Measurements from ENCODE around the gene IL1RN. TPM values are rescaled to one million over a fixed set of nuclear protein-coding genes. Genes with fewer than 3 reads are reported as not detected.

The IL1RN gene
- total RNA-seq, 1 donor from 2014 or later = not detected

- Mint-ChIP-seq H3K27ac (ENCODE audit: unreplicated experiment) (no peak overlapping the region), H3K4me3 (no peak overlapping the region), H3K36me3 (ENCODE audit: low read depth) (no peaks in the 10 kb centered on the region), H3K27me3 (ENCODE audit: low read depth) (no peaks in the 10 kb centered on the region), H3K9me3 (no peaks in the 10 kb centered on the region), H3K4me1 (peaks cover 10% of the 10 kb centered on the region)
- TF ChIP-seq CTCF (conservative IDR thresholded peaks at IDR 0.05) = no peak
- no peak for DNase-seq (ENCODE audit: low read depth, low spot score)
Measured at GRCh38 chr2:113179446-113180045, 52.1 kb downstream of the IL1RN start.

DNA sequence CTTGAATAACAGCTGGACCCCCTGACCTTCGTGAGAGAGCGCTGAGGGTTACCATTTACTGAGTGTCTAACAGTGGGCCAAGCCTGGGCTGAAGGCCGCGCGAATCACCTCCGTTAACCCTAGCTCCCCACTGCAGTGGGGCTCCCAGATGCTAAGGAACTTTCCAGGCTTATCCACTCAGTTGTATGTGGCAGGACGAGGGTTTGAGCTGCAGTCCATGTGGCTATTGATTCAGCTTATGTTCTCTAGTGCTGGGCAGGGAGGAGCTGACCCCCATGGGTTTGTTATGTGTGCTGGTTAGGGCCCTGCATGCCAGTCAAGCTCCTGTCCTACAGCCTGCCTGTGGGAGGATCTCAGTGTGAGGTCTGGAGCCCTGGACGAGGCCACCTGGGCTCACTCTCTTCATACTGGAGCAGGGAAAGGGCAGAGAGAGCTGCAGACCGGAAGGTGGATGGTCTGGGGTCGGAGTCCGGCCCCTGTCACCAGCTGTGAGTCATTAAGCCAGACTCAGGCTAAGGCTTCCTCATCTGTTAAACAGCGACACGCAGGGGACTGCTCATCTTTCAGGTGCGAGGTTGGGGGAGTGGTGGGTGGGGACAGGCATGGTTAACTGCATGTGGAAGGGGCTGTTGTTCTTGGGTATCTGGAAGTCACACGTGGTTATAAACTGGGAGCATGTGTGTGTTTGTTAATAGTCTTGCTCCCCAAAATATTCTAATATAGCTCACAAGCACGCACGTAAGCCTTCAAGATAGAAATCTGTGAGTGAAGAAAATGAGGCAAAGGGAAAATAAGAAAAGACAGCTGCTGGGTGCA is 52.9 kb downstream of the IL1RN start:
- Mint-ChIP-seq H3K27me3 (ENCODE audit: low read depth) (no peaks in the 10 kb centered on the region), H3K9me3 (no peaks in the 10 kb centered on the region), H3K27ac (ENCODE audit: unreplicated experiment) (no peak overlapping the region), H3K4me1 (peaks cover 6% of the 10 kb centered on the region), H3K4me3 (no peak overlapping the region), H3K36me3 (ENCODE audit: low read depth) (no peaks in the 10 kb centered on the region)
- no peak for TF ChIP-seq CTCF (conservative IDR thresholded peaks at IDR 0.05)
- DNase-seq (ENCODE audit: low read depth, low spot score) = no peak

DNA sequence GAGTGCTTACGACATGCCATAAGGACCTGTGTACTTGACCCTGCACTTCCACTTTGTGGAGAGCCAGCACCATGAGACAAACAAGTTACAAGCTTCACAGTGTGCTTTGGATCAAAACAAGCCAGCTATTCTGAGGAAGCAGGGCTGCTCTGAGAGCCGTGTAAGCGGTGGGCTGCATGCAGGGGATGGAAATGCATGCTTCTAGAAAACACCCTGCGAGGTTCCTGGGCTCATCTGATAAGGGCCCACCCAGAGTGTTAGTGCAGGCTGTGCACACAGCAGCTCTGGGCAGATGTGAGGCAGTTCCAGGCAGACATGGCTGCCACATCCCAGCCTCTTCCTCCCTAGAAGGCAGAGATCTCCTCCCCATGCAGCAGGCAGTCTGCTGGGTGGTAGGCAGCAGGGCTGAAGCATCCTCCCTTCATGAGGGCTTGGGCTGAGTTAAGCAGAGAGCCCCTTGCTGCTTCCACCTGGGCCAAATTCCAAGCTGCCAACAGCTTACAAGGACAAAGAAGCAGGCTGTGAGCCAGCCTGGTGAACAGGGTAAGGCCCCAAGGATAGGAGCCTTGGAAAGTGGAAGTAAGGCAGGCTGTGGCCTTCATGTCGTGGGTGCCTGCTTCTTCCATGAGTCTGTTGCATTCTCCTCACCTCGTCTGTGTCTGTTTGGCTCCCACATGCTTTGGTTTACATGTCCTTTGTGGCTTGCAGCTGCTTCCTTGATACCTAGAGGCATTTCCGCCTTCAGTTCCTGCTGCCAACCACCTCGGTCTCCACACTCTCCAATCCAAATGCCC is 54.1 kb downstream of the IL1RN start:
- Mint-ChIP-seq H3K4me3 (no peak overlapping the region), H3K9me3 (no peaks in the 10 kb centered on the region), H3K27me3 (ENCODE audit: low read depth) (no peaks in the 10 kb centered on the region), H3K4me1 (peaks cover 5% of the 10 kb centered on the region), H3K27ac (ENCODE audit: unreplicated experiment) (peak overlapping the region; percentile 23), H3K36me3 (ENCODE audit: low read depth) (no peaks in the 10 kb centered on the region)
- TF ChIP-seq CTCF (conservative IDR thresholded peaks at IDR 0.05) = no peak
- no peak for DNase-seq (ENCODE audit: low read depth, low spot score)

DNA sequence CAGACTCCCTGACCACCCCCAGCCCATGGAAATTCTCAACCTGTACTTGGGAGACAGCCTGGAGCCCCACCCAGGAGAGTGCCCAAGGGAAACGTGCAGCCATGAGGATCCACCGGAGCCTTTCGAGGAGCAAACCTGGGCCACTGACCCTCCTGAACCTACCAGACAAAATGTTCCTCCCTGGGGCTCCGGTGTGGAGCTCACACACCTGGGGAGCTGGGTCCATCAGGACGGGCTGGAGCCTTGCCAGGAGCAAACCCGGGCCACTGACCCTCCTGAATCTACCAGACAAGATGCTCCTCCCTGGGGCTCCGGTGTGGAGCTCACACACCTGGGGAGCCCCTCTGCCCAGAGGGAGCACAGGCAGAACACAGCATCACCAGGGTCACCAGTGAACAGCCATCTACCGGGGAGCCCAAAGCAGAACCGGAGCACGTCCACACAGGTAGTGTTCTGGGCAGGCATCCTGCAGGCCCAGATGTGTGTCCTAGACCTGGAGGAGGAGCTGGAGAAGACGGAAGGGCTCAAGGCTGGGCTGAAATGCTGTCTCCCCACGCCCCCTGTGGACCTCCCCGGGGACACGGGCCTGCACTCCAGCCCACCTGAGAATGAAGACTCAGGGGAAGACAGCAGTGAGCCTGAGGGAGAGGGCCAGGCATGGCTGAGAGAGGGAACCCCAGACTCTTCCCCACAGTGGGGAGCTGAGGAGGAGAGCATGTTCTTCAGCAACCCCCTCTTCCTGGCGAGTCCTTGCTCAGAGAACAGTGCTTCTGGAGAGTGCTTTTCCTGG is 55.3 kb downstream of the IL1RN start:
- H3K9me3 Mint-ChIP-seq = no peaks in the 10 kb centered on the region
- TF ChIP-seq CTCF (conservative IDR thresholded peaks at IDR 0.05) = no peak
- no peaks in the 10 kb centered on the region for H3K27me3 Mint-ChIP-seq (ENCODE audit: low read depth)
- no peak overlapping the region for H3K4me3 Mint-ChIP-seq
- DNase-seq (ENCODE audit: low read depth, low spot score) = no peak
- no peaks in the 10 kb centered on the region for H3K36me3 Mint-ChIP-seq (ENCODE audit: low read depth)
- H3K27ac Mint-ChIP-seq (ENCODE audit: unreplicated experiment) = no peak overlapping the region
- H3K4me1 Mint-ChIP-seq = peaks cover 8% of the 10 kb centered on the region

GRCh38 chr2:113183264-113183663 is 55.9 kb downstream of the IL1RN start:
- H3K36me3 Mint-ChIP-seq (ENCODE audit: low read depth) = no peaks in the 10 kb centered on the region
- no peaks in the 10 kb centered on the region for H3K27me3 Mint-ChIP-seq (ENCODE audit: low read depth)
- DNase-seq (ENCODE audit: low read depth, low spot score) = no peak
- no peak overlapping the region for H3K4me3 Mint-ChIP-seq
- H3K9me3 Mint-ChIP-seq = no peaks in the 10 kb centered on the region
- peaks cover 10% of the 10 kb centered on the region for H3K4me1 Mint-ChIP-seq
- TF ChIP-seq CTCF (conservative IDR thresholded peaks at IDR 0.05) = no peak
- no peak overlapping the region for H3K27ac Mint-ChIP-seq (ENCODE audit: unreplicated experiment)
